HG03095 (cell line): Measurements from ENCODE around the gene SGSM1.

Experiments
- ATAC-seq: cut with Tn5 transposase; IDR thresholded peaks from one replicate; pipeline ENCODE4 v1.9.1; 2021; ENCODE audit warnings: moderate library complexity; ENCODE audit not compliant: unreplicated experiment

Gene SGSM1

GRCh38 chr22:24947383-24947782 is 141.4 kb downstream of the SGSM1 start:
- no peak for ATAC-seq

- no peak for ATAC-seq
Observed at GRCh38 chr22:24947881-24948280, 141.9 kb downstream of the SGSM1 start.

GRCh38 chr22:24948356-24949202 is 142.6 kb downstream of the SGSM1 start:
- ATAC-seq: no peak

- no peak for ATAC-seq
Observed at GRCh38 chr22:24950272-24950902, 144.4 kb downstream of the SGSM1 start.

- ATAC-seq: no peak
Observed at GRCh38 chr22:24951942-24952836, 146.2 kb downstream of the SGSM1 start, which contains the start of gene KIAA1671. TSS of gene KIAA1671 (plus strand) at chr22:24952716. CDS start at chr22:25028000, 75,284 bp downstream.

- no peak for ATAC-seq
Observed at GRCh38 chr22:24952837-24953383, 146.9 kb downstream of the SGSM1 start.

- no peak for ATAC-seq
Observed at GRCh38 chr22:24953384-24954113, 147.5 kb downstream of the SGSM1 start.

GRCh38 chr22:24954114-24954463 is 148.1 kb downstream of the SGSM1 start:
- ATAC-seq: no peak

GRCh38 chr22:24954856-24955255 is 148.8 kb downstream of the SGSM1 start:
- ATAC-seq: no peak

GRCh38 chr22:24957043-24957442 is 151.0 kb downstream of the SGSM1 start:
- no peak for ATAC-seq

- no peak for ATAC-seq
Observed at GRCh38 chr22:24961217-24961844, 155.3 kb downstream of the SGSM1 start.

- no peak for ATAC-seq
Observed at GRCh38 chr22:24962094-24962493, 156.1 kb downstream of the SGSM1 start.

- ATAC-seq: no peak
Observed at GRCh38 chr22:24962835-24963234, 156.8 kb downstream of the SGSM1 start.

GRCh38 chr22:24964441-24964840 is 158.4 kb downstream of the SGSM1 start:
- ATAC-seq: no peak

- ATAC-seq: no peak
Observed at GRCh38 chr22:24965822-24966626, 160.0 kb downstream of the SGSM1 start.

GRCh38 chr22:24968066-24968561 is 162.1 kb downstream of the SGSM1 start:
- ATAC-seq: no peak

- no peak for ATAC-seq
Observed at GRCh38 chr22:24969560-24970301, 163.7 kb downstream of the SGSM1 start.

GRCh38 chr22:24972369-24972768 is 166.4 kb downstream of the SGSM1 start:
- no peak for ATAC-seq
